CD4-positive, alpha-beta T cell (primary cell): ENCODE data around the gene ARHGAP10. TPM values are rescaled to one million over a fixed set of nuclear protein-coding genes. Genes with fewer than 3 reads are reported as not detected.

Source experiments
- ATAC-seq: fragments of 200-7000 bp; cut with Tn5 transposase; one replicate; pipeline ENCODE4 v1.10.0; 2022; ENCODE audit warnings: mild to moderate bottlenecking; ENCODE audit not compliant: poor library complexity
- CTCF ChIA-PET: fragments of 350-600 bp; sonication (Branson Sonifier 250); formaldehyde crosslinking; loops from one replicate; lab custom pipeline; 2021; ENCODE audit warnings: antibody characterized with exemption, inconsistent platforms; lab: Charles Lee
- POLR2A ChIA-PET: fragments of 350-600 bp; sonication (Branson Sonifier 250); formaldehyde crosslinking; loops from one replicate; lab custom pipeline; 2021; ENCODE audit warnings: antibody characterized with exemption, inconsistent platforms; lab: Charles Lee
- DNase-seq, 14 experiments: peaks; one replicate each; pipeline ENCODE4 v3.0.0-alpha.2; 2013 to 2020; ENCODE audit warnings: mixed read lengths in 2 of 14
- H3K27ac ChIP-seq, 2 donors: one replicate each; pipeline versions ENCODE4 v1.5.1 to v1.7.0; 2013; ENCODE audit warnings: low read length in 2 of 2, low read depth in 1 of 2, mild to moderate bottlenecking in 1 of 2
- H3K27me3 ChIP-seq, 2 experiments: 1 replicate in 1 of 2; 2 replicates in 1 of 2; pipeline versions ENCODE4 v1.6.1 to v1.7.0; 2013; ENCODE audit warnings: low read length in 2 of 2, control low read depth in 1 of 2, mild to moderate bottlenecking in 1 of 2, moderate library complexity in 1 of 2; ENCODE audit not compliant: insufficient read depth in 2 of 2, control insufficient read depth in 1 of 2
- H3K36me3 ChIP-seq: one replicate; pipeline ENCODE4 v1.6.1; 2013; ENCODE audit warnings: low read length, control low read depth; ENCODE audit not compliant: insufficient read depth
- H3K4me1 ChIP-seq: one replicate; pipeline ENCODE4 v1.6.1; 2013; ENCODE audit warnings: low read length, control low read depth; ENCODE audit not compliant: insufficient read depth
- H3K4me3 ChIP-seq: one replicate; pipeline ENCODE4 v1.5.1; 2013; ENCODE audit warnings: mild to moderate bottlenecking, low read length, moderate library complexity
- H3K9me3 ChIP-seq, 2 experiments: 1 replicate in 1 of 2; 2 replicates in 1 of 2; pipeline versions ENCODE4 v1.6.1 to v1.7.0; 2013; ENCODE audit warnings: low read length in 2 of 2, mild to moderate bottlenecking in 2 of 2, control low read depth in 1 of 2, moderate library complexity in 1 of 2; ENCODE audit not compliant: control insufficient read depth in 1 of 2, insufficient read depth in 1 of 2
- H3K27ac Mint-ChIP-seq: one replicate; pipeline ENCODE4 v1.8.0; 2020; ENCODE audit warnings: mixed read lengths
- H3K27me3 Mint-ChIP-seq: one replicate; pipeline ENCODE4 v1.8.0; 2021; ENCODE audit warnings: mixed read lengths
- H3K36me3 Mint-ChIP-seq: one replicate; pipeline ENCODE4 v1.8.0; 2021; ENCODE audit warnings: low read depth, mixed read lengths
- H3K4me1 Mint-ChIP-seq: one replicate; pipeline ENCODE4 v1.8.0; 2021; ENCODE audit warnings: low read depth, mixed read lengths
- H3K4me3 Mint-ChIP-seq: one replicate; pipeline ENCODE4 v1.8.0; 2020; ENCODE audit warnings: mild to moderate bottlenecking, mixed read lengths
- H3K9me3 Mint-ChIP-seq: one replicate; pipeline ENCODE4 v1.8.0; 2020; ENCODE audit warnings: mixed read lengths
- CTCF ChIP-seq: fragments of 200-600 bp; IDR thresholded peaks from one replicate; pipeline ENCODE4 v1.8.0; 2022; ENCODE audit warnings: antibody characterized with exemption, mild to moderate bottlenecking
- intact Hi-C, 2 experiments: fragments of 100-400 bp; cut with DNase I in 1 of 2; cut with micrococcal nuclease in 1 of 2; formaldehyde crosslinking; loops; one replicate each; pipeline versions ENCODE4 v1.15.1 to v1.9.0; 2023 to 2025; cut with DNase I, micrococcal nuclease
- total RNA-seq, 174 experiments: library from RNA in 2 of 174; stranded (reverse) in 2 of 174; gene quantifications; one replicate each; pipeline ENCODE4 v1.2.3 and lab custom pipeline; 2021 to 2026

ARHGAP10 gene
- total RNA-seq, 2 experiments from 2014 or later, result 5.6 to 5.7 TPM

- H3K4me3 ChIP-seq, result no peak overlapping the region
- H3K36me3 Mint-ChIP-seq, result no peaks in the 10 kb centered on the region
- no peaks in the 10 kb centered on the region for H3K9me3 ChIP-seq
- H3K27me3 Mint-ChIP-seq, result no peaks in the 10 kb centered on the region
- DNase-seq (peak; percentile 13 to 92 (median 35)), ATAC-seq (peak; percentile 89)
- H3K4me1 Mint-ChIP-seq, result peaks cover 27% of the 10 kb centered on the region
- POLR2A ChIA-PET, result no interaction called here
- intact Hi-C loops, result no loop called here
- no peaks in the 10 kb centered on the region for H3K36me3 ChIP-seq
- TF ChIP-seq CTCF, result no peak
- peak overlapping the region in 1 of 2 donors; percentile 29 for H3K27ac ChIP-seq
- H3K9me3 Mint-ChIP-seq, result no peaks in the 10 kb centered on the region
- peaks cover 15% of the 10 kb centered on the region for H3K4me1 ChIP-seq
- H3K4me3 Mint-ChIP-seq, result peak overlapping the region; percentile 5
- CTCF ChIA-PET, result no interaction called here
- peak overlapping the region; percentile 18 for H3K27ac Mint-ChIP-seq
- H3K27me3 ChIP-seq, result no peaks in the 10 kb centered on the region
These were observed 68.2 kb downstream of the ARHGAP10 start for GRCh38 chr4:147799986-147800555.

- H3K27me3 Mint-ChIP-seq, result no peaks in the 10 kb centered on the region
- intact Hi-C loops, result no loop called here
- peaks cover 24% of the 10 kb centered on the region for H3K4me1 Mint-ChIP-seq
- ATAC-seq, result no peak
- H3K27ac Mint-ChIP-seq, result no peak overlapping the region
- H3K27ac ChIP-seq, result no peak overlapping the region
- peaks cover 14% of the 10 kb centered on the region for H3K4me1 ChIP-seq
- H3K36me3 Mint-ChIP-seq, result no peaks in the 10 kb centered on the region
- POLR2A ChIA-PET, result no interaction called here
- TF ChIP-seq CTCF, result no peak
- no peaks in the 10 kb centered on the region for H3K9me3 ChIP-seq
- H3K9me3 Mint-ChIP-seq, result no peaks in the 10 kb centered on the region
- no peaks in the 10 kb centered on the region for H3K27me3 ChIP-seq
- no peaks in the 10 kb centered on the region for H3K36me3 ChIP-seq
- no peak overlapping the region for H3K4me3 Mint-ChIP-seq
- no peak for DNase-seq
- no peak overlapping the region for H3K4me3 ChIP-seq
- CTCF ChIA-PET, result no interaction called here
These were observed 69.9 kb downstream of the ARHGAP10 start for GRCh38 chr4:147801820-147802219.

GRCh38 chr4:147802346-147802745 lies 70.5 kb downstream of the ARHGAP10 start:
- peaks cover 20% of the 10 kb centered on the region for H3K4me1 Mint-ChIP-seq
- H3K27ac Mint-ChIP-seq, result no peak overlapping the region
- Histone ChIP-seq H3K27me3 (no peaks in the 10 kb centered on the region), H3K4me3 (no peak overlapping the region), H3K27ac (no peak overlapping the region), H3K9me3 (no peaks in the 10 kb centered on the region), H3K4me1 (peaks cover 14% of the 10 kb centered on the region), H3K36me3 (no peaks in the 10 kb centered on the region)
- no peaks in the 10 kb centered on the region for H3K27me3 Mint-ChIP-seq
- no peaks in the 10 kb centered on the region for H3K9me3 Mint-ChIP-seq
- CTCF ChIA-PET, result no interaction called here
- POLR2A ChIA-PET, result no interaction called here
- H3K36me3 Mint-ChIP-seq, result no peaks in the 10 kb centered on the region
- DNase-seq (no peak), ATAC-seq (no peak)
- no peak overlapping the region for H3K4me3 Mint-ChIP-seq
- no peak for TF ChIP-seq CTCF
- intact Hi-C loops, result no loop called here
